Dedifferentiated amniotic fluid mesenchymal stem cell (primary cell): ENCODE results near the gene LOXL3.

Experiments
- DNase-seq: peaks from one replicate; pipeline ENCODE4 v3.0.0-alpha.2; 2016; ENCODE audit errors: extremely low spot score

LOXL3 gene

GRCh38 chr2:74526649-74527230 is 27.0 kb downstream of the LOXL3 start:
- DNase-seq: no peak

- no peak for DNase-seq
Observed at GRCh38 chr2:74525717-74526648, 27.8 kb downstream of the LOXL3 start, which contains the start of gene DQX1. TSS of gene DQX1 (minus strand) at chr2:74526231. CDS start at chr2:74525729, 502 bp downstream.

- no peak for DNase-seq
Observed at GRCh38 chr2:74524955-74525716, 28.6 kb downstream of the LOXL3 start.

- DNase-seq: no peak
Observed at GRCh38 chr2:74524005-74524404, 29.7 kb downstream of the LOXL3 start.

GRCh38 chr2:74522516-74522915 is 31.2 kb downstream of the LOXL3 start:
- no peak for DNase-seq

GRCh38 chr2:74516650-74517049 is 37.1 kb downstream of the LOXL3 start:
- DNase-seq: no peak

GRCh38 chr2:74515981-74516633 is 37.6 kb downstream of the LOXL3 start:
- no peak for DNase-seq

GRCh38 chr2:74515271-74515980 is 38.3 kb downstream of the LOXL3 start:
- DNase-seq: no peak

GRCh38 chr2:74514368-74515270 is 39.1 kb downstream of the LOXL3 start, which contains the start of gene TLX2:
TSS of gene TLX2 (plus strand) at chr2:74514450. CDS start at chr2:74514807, 357 bp downstream.
- no peak for DNase-seq

- DNase-seq: no peak
Observed at GRCh38 chr2:74513605-74514367, 40.0 kb downstream of the LOXL3 start.

GRCh38 chr2:74512744-74513604 is 40.8 kb downstream of the LOXL3 start:
- no peak for DNase-seq

- DNase-seq: no peak
Observed at GRCh38 chr2:74511104-74511989, 42.4 kb downstream of the LOXL3 start.

- DNase-seq: no peak
Observed at GRCh38 chr2:74510272-74510671, 43.5 kb downstream of the LOXL3 start.

- DNase-seq: peak; percentile 47
Observed at GRCh38 chr2:74507926-74508520, 45.7 kb downstream of the LOXL3 start.

GRCh38 chr2:74507145-74507925 is 46.4 kb downstream of the LOXL3 start, which contains the start of gene PCGF1:
TSS of gene PCGF1 (minus strand) at chr2:74507695. CDS start at chr2:74507668, 27 bp downstream.
- peak; percentile 99 for DNase-seq
